Pancreas (tissue), 10 donors: Measurements from ENCODE around the gene ICAM1. TPM values are rescaled to one million over a fixed set of nuclear protein-coding genes. Genes with fewer than 3 reads are reported as not detected.
A peak's percentile ranks its signal among the peaks of the same experiment; 100 is the strongest.

Source experiments
- ATAC-seq, 4 donors: fragments of 200-7000 bp; cut with Tn5 transposase; one replicate each; pipeline versions ENCODE4 v1.8.0 to v1.9.1; 2020; ENCODE audit warnings: mild to moderate bottlenecking in 4 of 4, moderate library complexity in 4 of 4
- DNase-seq, 6 donors: peaks; one replicate each; pipeline ENCODE4 v3.0.0-alpha.2; 2020
- FAIRE-seq: peaks from 2 replicates; lab custom pipeline; 2012; peaks lifted over from hg19 to GRCh38; lab: Jason Lieb, UNC
- H3K27ac ChIP-seq, 4 donors: fragments of 200-600 bp; sonication (generic); 1 replicate in 3 of 4; 2 replicates in 1 of 4; pipeline versions ENCODE4 v1.5.0 to v1.8.0; 2020
- H3K27me3 ChIP-seq, 4 donors: fragments of 200-600 bp; one replicate each; pipeline ENCODE4 v1.8.0; 2021
- H3K36me3 ChIP-seq, 3 donors: fragments of 200-600 bp; sonication (generic) in 1 of 3; one replicate each; pipeline versions ENCODE4 v1.5.0 to v1.8.0; 2020 to 2021
- H3K4me1 ChIP-seq, 3 donors: fragments of 200-600 bp; one replicate each; pipeline ENCODE4 v1.8.0; 2021
- H3K4me3 ChIP-seq, 4 donors: fragments of 200-600 bp; sonication (generic) in 2 of 4; one replicate each; pipeline versions ENCODE4 v1.5.0 to v1.8.0; 2020 to 2021
- H3K9me3 ChIP-seq, 4 donors: fragments of 200-600 bp; one replicate each; pipeline ENCODE4 v1.8.0; 2021
- WGBS, 2 donors: extraction: QIAGEN DNeasy Blood & Tissue Kit; methylation state at CpG; one replicate each; pipeline ENCODE4 v1.1.7; 2013; 5-methylcytosine and 5-hydroxymethylcytosine counted together
- intact Hi-C, 3 donors: fragments of 100-400 bp; cut with DNase I; formaldehyde crosslinking; loops; one replicate each; pipeline versions ENCODE4 v1.11.1 to v1.14.2; 2022
- polyA plus RNA-seq, 2 donors: library from polyadenylated mRNA; stranded (reverse); fragments of 200-250 nt; gene quantifications; one replicate each; pipeline ENCODE4 v1.2.3, GENCODE V29; 2013
- total RNA-seq, 6 donors: library from RNA; stranded (reverse); fragmentation: NEBNext Ultra II Directional in 4 of 6; extraction: Animal tissue kit (Norgen Biotek cat#: 25700) in 4 of 6; gene quantifications; one replicate each; pipeline versions ENCODE4 v1.2.1 to v1.2.4, GENCODE V29; 2021 to 2023
- TF ChIP-seq, protein P1 (sequence below), 4 donors: fragments of 200-600 bp; sonication (generic) in 3 of 4; IDR thresholded peaks; one replicate each; pipeline versions ENCODE4 v1.5.0 to v1.8.0; 2021; ENCODE audit warnings: antibody characterized with exemption in 4 of 4
- donor health status: healthy with polysubstance abuse.
- donor health status: DM: no; HTN: no; CAD: no; lungs with moderate emphysema.
- donor health status: DM: no; HTN: no; CAD: no.
- donor health status: control.
- donor health status: control.
- donor health status: Bipolar disorder and iron deficiency.
- donor health status: DM: yes; HTN: yes; CAD: no.
- donor health status: DM: no; HTN: no; CAD: no.
- donor health status: DM: no; HTN: no; CAD: no.
- donor health status: DM: yes; HTN: yes; CAD: no.

The ICAM1 gene
- total and polyA plus RNA-seq, 8 donors, result 2.2 to 32.4 (median 6.8) TPM

DNA sequence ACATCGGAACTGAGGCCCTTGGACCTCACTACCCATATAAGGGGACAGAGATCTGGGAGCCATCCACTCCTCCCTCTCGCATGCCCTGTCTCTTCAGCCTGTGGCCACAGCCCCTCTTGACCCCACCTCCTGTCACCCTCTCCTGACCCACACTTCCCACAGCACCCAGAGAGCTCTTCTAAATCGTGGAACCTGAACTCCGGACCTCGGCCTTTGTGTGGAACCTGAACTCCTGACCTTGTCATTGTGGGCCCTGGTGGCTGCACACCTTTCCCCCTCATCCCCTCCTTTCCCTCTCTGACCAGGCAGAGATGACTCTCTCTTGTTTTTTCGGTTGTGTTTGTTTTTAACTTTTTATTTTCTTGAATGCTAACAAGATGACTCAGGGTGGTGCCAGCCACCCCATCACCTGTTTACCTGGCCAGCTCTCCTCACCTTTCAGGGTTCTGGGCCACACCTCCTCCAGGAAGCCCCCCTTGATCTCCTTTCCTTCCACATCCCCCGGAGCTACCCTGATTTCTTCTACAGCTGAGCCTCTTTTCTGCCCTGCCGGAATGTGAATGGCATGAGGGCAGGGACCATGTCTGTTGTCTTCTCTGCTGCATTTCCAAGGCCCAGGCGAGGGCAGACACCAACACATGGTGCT is 13.8 kb upstream of the ICAM1 start:
- Histone ChIP-seq H3K27ac (no peak overlapping the region), H3K27me3 (no peaks in the 10 kb centered on the region)

DNA sequence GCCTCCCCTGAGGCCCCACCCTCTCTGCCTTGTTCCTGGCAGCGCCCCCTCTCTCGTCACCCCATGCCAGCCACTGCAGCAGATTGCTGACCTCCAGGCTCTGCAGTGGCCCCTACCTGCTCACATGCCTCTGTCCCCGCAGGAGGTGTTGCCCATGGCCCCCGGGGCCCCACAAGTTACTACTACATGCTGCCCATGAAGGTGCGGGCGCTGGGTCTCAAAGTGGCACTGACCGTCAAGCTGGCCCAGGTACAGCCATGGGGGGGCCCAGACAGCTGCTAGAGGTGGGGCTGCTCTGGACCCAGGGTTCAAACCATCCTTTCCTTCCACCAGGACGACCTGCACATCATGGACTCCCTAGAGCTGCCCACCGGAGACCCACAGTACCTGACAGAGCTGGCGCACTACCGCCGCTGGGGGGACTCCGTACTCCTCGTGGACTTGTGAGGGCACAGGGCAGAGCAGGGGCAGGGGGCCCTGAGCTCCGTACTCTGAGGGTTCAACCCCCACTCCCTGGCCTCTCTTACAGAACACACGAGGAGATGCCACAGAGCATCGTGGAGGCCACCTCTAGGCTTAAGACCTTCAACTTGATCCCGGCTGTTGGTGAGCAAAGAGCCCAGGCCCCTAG is 12.7 kb upstream of the ICAM1 start:
- FAIRE-seq, result no peak
- peaks cover 0 to 5% (median 4%) of the 10 kb centered on the region in 3 donors for H3K36me3 ChIP-seq
- 90 to 94% methylated on average over 18 of the region's 18 CpGs for WGBS, 2 donors
- no peaks in the 10 kb centered on the region for H3K4me1 ChIP-seq
- TF ChIP-seq, protein P1, sequence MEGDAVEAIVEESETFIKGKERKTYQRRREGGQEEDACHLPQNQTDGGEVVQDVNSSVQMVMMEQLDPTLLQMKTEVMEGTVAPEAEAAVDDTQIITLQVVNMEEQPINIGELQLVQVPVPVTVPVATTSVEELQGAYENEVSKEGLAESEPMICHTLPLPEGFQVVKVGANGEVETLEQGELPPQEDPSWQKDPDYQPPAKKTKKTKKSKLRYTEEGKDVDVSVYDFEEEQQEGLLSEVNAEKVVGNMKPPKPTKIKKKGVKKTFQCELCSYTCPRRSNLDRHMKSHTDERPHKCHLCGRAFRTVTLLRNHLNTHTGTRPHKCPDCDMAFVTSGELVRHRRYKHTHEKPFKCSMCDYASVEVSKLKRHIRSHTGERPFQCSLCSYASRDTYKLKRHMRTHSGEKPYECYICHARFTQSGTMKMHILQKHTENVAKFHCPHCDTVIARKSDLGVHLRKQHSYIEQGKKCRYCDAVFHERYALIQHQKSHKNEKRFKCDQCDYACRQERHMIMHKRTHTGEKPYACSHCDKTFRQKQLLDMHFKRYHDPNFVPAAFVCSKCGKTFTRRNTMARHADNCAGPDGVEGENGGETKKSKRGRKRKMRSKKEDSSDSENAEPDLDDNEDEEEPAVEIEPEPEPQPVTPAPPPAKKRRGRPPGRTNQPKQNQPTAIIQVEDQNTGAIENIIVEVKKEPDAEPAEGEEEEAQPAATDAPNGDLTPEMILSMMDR (IDR thresholded peaks at IDR 0.05), result no peak
- ATAC-seq, result no peak
- intact Hi-C loops, result loop anchor here in 1 of 3 donors (5.0 kb wide), 1 partner anchor 326 kb away; no protein-coding TSS in a partner anchor
- H3K9me3 ChIP-seq, result no peaks in the 10 kb centered on the region
- H3K27me3 ChIP-seq, result no peaks in the 10 kb centered on the region
- DNase-seq, result no peak
- no peak overlapping the region for H3K4me3 ChIP-seq
- no peak overlapping the region for H3K27ac ChIP-seq

More for the DNA sequence above, 13.8 kb upstream of the ICAM1 start:
- DNase-seq (no peak), ATAC-seq (no peak), FAIRE-seq (no peak)
- TF ChIP-seq, protein P1 (IDR thresholded peaks at IDR 0.05), result no peak
- WGBS, 2 donors, result 81 to 84% methylated on average over 9 of the region's 9 CpGs
- Histone ChIP-seq H3K4me3 (no peak overlapping the region), H3K4me1 (peaks cover 0 to 4% (median 3%) of the 10 kb centered on the region in 3 donors), H3K9me3 (no peaks in the 10 kb centered on the region), H3K36me3 (peaks cover 0 to 5% (median 4%) of the 10 kb centered on the region in 3 donors)
- intact Hi-C loops, result loop anchor here in 1 of 3 donors (5.0 kb wide), 1 partner anchor 325 kb away; no protein-coding TSS in a partner anchor

DNA sequence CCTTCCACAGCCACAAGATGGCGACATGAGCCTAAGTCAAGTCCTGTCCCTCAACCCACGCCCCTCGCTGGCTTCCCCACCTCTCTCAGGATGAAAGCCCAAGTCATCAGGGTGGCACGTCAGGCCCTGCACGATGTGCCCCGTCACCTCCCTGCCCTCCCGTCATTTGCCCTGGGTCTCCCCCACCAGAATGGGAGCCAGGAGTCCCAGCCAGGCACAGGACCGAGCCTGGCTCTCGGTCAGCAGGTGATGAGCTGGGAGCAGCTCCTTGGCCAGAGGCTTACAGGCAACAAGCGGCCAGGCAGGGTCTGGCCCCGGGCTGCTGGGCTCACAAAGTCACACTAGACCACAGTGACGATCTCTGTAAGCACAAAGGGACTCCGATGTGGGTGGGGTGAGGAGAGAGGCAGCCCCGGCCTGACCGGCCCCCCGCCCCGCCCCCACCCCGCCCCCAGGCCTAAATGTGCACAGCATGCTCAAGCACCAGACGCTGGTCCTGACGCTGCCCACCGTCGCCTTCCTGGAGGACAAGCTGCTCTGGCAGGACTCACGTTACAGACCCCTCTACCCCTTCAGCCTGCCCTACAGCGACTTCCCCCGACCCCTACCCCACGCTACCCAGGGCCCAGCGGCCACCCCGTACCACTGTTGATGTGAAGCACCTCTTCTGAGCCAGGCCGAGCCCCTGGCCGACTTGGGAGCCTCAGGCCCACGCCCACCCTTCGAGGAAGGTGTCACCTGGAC is 11.6 kb upstream of the ICAM1 start:
- no peak for FAIRE-seq
- intact Hi-C loops, result loop anchor here in 1 of 3 donors (5.0 kb wide), 1 partner anchor 327 kb away; no protein-coding TSS in a partner anchor

DNA sequence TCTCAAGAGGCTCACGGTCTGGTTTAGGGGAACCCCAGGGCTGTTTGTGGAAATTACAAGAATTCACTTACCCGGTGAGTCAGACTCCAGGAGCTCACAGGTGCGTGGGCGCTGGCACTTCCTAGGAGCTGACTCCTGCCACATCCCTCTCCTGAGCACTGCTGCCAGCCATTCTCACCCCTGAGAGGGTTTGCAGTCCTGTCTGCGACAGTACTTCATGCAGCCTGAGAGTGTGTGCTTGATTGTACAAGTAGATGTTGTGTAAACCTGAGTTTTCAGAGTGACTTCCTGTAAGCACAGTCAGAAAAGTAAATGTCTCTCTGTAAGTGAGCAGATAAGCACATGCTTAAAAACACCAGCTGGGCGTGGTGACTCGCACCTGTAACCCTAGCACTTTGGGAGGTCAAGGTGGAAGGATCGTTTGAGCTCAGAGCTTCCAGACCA is 10.8 kb upstream of the ICAM1 start:
- H3K4me3 ChIP-seq, result no peak overlapping the region
- H3K4me1 ChIP-seq, result no peaks in the 10 kb centered on the region
- TF ChIP-seq, protein P1 (IDR thresholded peaks at IDR 0.05), result no peak
- ATAC-seq, result peak in 3 of 4 donors; percentile 28 to 50 (median 29)
- peak overlapping the region in 1 of 4 donors; percentile 27 for H3K27ac ChIP-seq
- 72 to 80% methylated on average over 8 of the region's 8 CpGs for WGBS, 2 donors
- H3K9me3 ChIP-seq, result no peaks in the 10 kb centered on the region
- intact Hi-C loops, result no loop called here
- no peaks in the 10 kb centered on the region for H3K27me3 ChIP-seq
- no peak for FAIRE-seq
- peaks cover 0 to 5% (median 4%) of the 10 kb centered on the region in 3 donors for H3K36me3 ChIP-seq
- no peak for DNase-seq

More for the DNA sequence above, 11.6 kb upstream of the ICAM1 start:
- Histone ChIP-seq H3K9me3 (no peaks in the 10 kb centered on the region), H3K27ac (peak overlapping the region in 2 of 4 donors; percentile 4 to 27), H3K36me3 (peaks cover 0 to 5% (median 4%) of the 10 kb centered on the region in 3 donors), H3K4me3 (no peak overlapping the region), H3K27me3 (no peaks in the 10 kb centered on the region), H3K4me1 (no peaks in the 10 kb centered on the region)
- WGBS, 2 donors, result 60 to 66% methylated on average over 32 of the region's 32 CpGs
- ATAC-seq (peak; percentile 56 to 85 (median 77)), DNase-seq (peak; percentile 75 to 88 (median 83))
- TF ChIP-seq, protein P1 (IDR thresholded peaks at IDR 0.05), result peak in 3 of 4 donors; percentile 56 to 68 (median 59)
